K562 (cell line): ENCODE results near the gene SMNDC1. TPM values are rescaled to one million over a fixed set of nuclear protein-coding genes. Genes with fewer than 3 reads are reported as not detected.
A peak's percentile ranks its signal among the peaks of the same experiment; 100 is the strongest.

Source experiments
- CBFA2T3 ChIP-seq: fragments of 450-650 bp; IDR thresholded peaks from 2 replicates; pipeline ENCODE4 v1.6.1; 2017
- CREM ChIP-seq: IDR thresholded peaks from 2 replicates; pipeline ENCODE4 v1.6.1; 2014; ENCODE audit warnings: antibody characterized with exemption, low read depth
- EGR1 ChIP-seq: fragments of 450-650 bp; conservative IDR thresholded peaks from 2 replicates; pipeline ENCODE4 v1.6.1; 2017; ENCODE audit warnings: mild to moderate bottlenecking
- HDAC3 ChIP-seq: fragments of 450-650 bp; IDR thresholded peaks from 2 replicates; pipeline ENCODE4 v1.6.1; 2018; ENCODE audit warnings: borderline replicate concordance, mild to moderate bottlenecking, moderate library complexity; ENCODE audit not compliant: partially characterized antibody
- HNRNPUL1 ChIP-seq: fragments of 200-400 bp; formaldehyde crosslinking; IDR thresholded peaks from 2 replicates; pipeline ENCODE4 v1.6.1; 2017; ENCODE audit warnings: low read length
- LEF1 ChIP-seq: fragments of 450-650 bp; IDR thresholded peaks from 2 replicates; pipeline ENCODE4 v1.6.1; 2016; ENCODE audit warnings: mild to moderate bottlenecking
- MAFG ChIP-seq: fragments of 450-650 bp; conservative IDR thresholded peaks from 2 replicates; pipeline ENCODE4 v1.6.1; 2016; ENCODE audit warnings: missing genetic modification characterization, missing compliant biosample characterization
- NFIX ChIP-seq: fragments of 250-450 bp; sonication (Bioruptor Pico); IDR thresholded peaks from 2 replicates; pipeline ENCODE4 v1.4.0; 2020; ENCODE audit warnings: low read depth, mild to moderate bottlenecking, moderate library complexity
- PHF20 ChIP-seq: fragments of 450-650 bp; IDR thresholded peaks from 2 replicates; pipeline ENCODE4 v1.6.1; 2018; ENCODE audit not compliant: partially characterized antibody
- POLR2AphosphoS5 ChIP-seq: IDR thresholded peaks from 2 replicates; pipeline ENCODE4 v1.6.1; 2011; ENCODE audit warnings: mild to moderate bottlenecking, low read depth, low read length, moderate library complexity; ENCODE audit not compliant: control insufficient read depth, insufficient read depth
- RAD51 ChIP-seq: fragments of 450-650 bp; IDR thresholded peaks from 2 replicates; pipeline ENCODE4 v1.7.1; 2016; ENCODE audit warnings: low read depth, mild to moderate bottlenecking, borderline replicate concordance
- SAFB2 ChIP-seq: fragments of 200-400 bp; formaldehyde crosslinking; IDR thresholded peaks from 2 replicates; pipeline ENCODE4 v1.6.1; 2018; ENCODE audit warnings: borderline replicate concordance, low read length, low read depth, moderate library complexity; ENCODE audit not compliant: severe bottlenecking
- SMC3 ChIP-seq: conservative IDR thresholded peaks from 2 replicates; pipeline ENCODE4 v1.6.1; 2011; ENCODE audit warnings: low read depth, low read length, improper control_type of control experiment; ENCODE audit not compliant: insufficient read depth
- SREBF1 ChIP-seq: fragments of 150-350 bp; IDR thresholded peaks from 2 replicates; pipeline ENCODE4 v1.6.1; 2014; ENCODE audit warnings: antibody characterized with exemption, low read depth, low read length, borderline replicate concordance
- ZEB2 ChIP-seq: fragments of 450-650 bp; IDR thresholded peaks from 2 replicates; pipeline ENCODE4 v1.6.1; 2016
- ZNF224 ChIP-seq: sonication (generic); formaldehyde crosslinking; IDR thresholded peaks from 2 replicates; pipeline ENCODE4 v1.8.0; 2022; ENCODE audit warnings: mild to moderate bottlenecking, missing genetic modification reagents
- ZNF282 ChIP-seq: sonication (generic); formaldehyde crosslinking; IDR thresholded peaks from 2 replicates; pipeline ENCODE4 v1.8.1; 2023; ENCODE audit warnings: missing genetic modification reagents
- ZNF561 ChIP-seq: fragments of 450-650 bp; formaldehyde crosslinking; conservative IDR thresholded peaks from 2 replicates; pipeline ENCODE4 v1.4.0; 2020; ENCODE audit warnings: mild to moderate bottlenecking, moderate library complexity
- ZZZ3 ChIP-seq: fragments of 450-650 bp; IDR thresholded peaks from 2 replicates; pipeline ENCODE4 v1.6.1; 2016; ENCODE audit warnings: antibody characterized with exemption, mild to moderate bottlenecking, moderate library complexity
- polyA plus RNA-seq, 8 experiments: library from polyadenylated mRNA; depleted of rRNA in 4 of 8; stranded (reverse) in 5 of 8; unstranded in 3 of 8; fragments of >200 nt; fragmentation: Nextera tagmentation in 2 of 8; fragmentation: Illumina TruSeq in 1 of 8; extraction: Ambion mirVana in 2 of 8; extraction: Trizol in 1 of 8; gene quantifications; 2 replicates each; pipeline versions ENCODE4 v1.2.1 to v1.2.3, GENCODE V29; 2011 to 2014; ENCODE audit warnings: inconsistent platforms in 1 of 8, missing spikeins in 1 of 8
- total RNA-seq, 7 experiments: library from RNA; depleted of rRNA in 6 of 7; stranded (reverse); fragments of >200 nt in 6 of 7; fragmentation: Illumina TruSeq in 2 of 7; extraction: Trizol in 2 of 7; gene quantifications; 2 replicates each; pipeline versions ENCODE4 v1.2.1 to v1.2.3, GENCODE V29; 2011 to 2021; ENCODE audit warnings: low replicate concordance in 1 of 7
- TF ChIP-seq, protein P1 (sequence below): conservative IDR thresholded peaks from 2 replicates; pipeline ENCODE4 v1.6.1; 2011; ENCODE audit warnings: low read depth, mild to moderate bottlenecking, low read length; ENCODE audit not compliant: control insufficient read depth
- TF ChIP-seq, protein P2 (sequence below): fragments of 250-450 bp; sonication (Bioruptor Pico); IDR thresholded peaks from 2 replicates; pipeline ENCODE4 v1.5.0; 2021; ENCODE audit warnings: mild to moderate bottlenecking, moderate library complexity
- TF ChIP-seq, protein P3 (sequence below): fragments of 250-450 bp; sonication (Bioruptor Pico); IDR thresholded peaks from 2 replicates; pipeline ENCODE4 v1.9.0; 2021; ENCODE audit warnings: mild to moderate bottlenecking, inconsistent platforms

The SMNDC1 gene
- total and polyA plus RNA-seq, 9 of the 15 experiments (the other 6 are each of a cell fraction or from before 2014, with no cell fraction given) = 6.8 to 35.8 (median 12.3) TPM

DNA sequence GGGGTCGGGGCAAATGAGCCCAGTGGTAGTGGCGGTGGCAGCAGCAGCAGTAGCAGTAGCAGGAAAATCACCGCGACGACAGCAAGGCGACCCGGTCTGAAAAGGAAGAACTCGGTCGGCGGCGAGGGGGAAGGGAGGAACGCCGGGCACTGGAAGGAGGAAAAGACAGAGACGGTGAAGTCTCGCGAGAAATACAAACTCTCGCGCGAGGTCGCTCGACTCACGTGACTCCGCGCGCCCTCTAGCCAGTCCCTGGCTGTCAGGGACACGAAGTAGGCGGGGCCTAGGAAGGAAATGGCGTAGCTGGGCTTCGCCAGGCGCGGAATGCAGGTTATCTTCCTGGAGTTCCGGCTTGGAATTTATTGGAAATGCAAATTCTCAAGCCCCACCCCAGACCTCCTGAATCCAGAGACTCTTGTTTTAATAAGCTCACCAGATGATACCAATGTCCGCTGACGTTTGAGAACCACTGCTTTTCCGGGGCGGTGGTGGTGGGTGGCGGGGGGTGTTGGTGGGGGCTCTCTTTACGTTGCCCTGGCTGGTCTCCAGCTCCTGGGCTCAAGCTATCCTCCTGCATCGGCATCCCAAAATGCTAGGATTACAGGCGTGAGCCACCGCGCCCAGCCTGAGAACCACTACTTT lies at the start of gene SMNDC1 (continued):
- TF ChIP-seq SAFB2 (no peak), MAFG (tag) (no peak), HDAC3 (no peak), ZNF561 (no peak), HNRNPUL1 (no peak), NFIX (CRISPR knock-in tag) (no peak), POLR2AphosphoS5 (peak; percentile 72; the same call in 1 of the 2 replicates), ZEB2 (no peak), LEF1 (no peak), CBFA2T3 (no peak), EGR1 (no peak), PHF20 (no peak), RAD51 (peak; percentile 93), SREBF1 (no peak), ZZZ3 (no peak), ZNF282 (CRISPR knock-in tag) (no peak), CREM (peak; percentile 89), ZNF224 (CRISPR knock-in tag) (no peak), SMC3 (no peak)
- TF ChIP-seq, protein P1, sequence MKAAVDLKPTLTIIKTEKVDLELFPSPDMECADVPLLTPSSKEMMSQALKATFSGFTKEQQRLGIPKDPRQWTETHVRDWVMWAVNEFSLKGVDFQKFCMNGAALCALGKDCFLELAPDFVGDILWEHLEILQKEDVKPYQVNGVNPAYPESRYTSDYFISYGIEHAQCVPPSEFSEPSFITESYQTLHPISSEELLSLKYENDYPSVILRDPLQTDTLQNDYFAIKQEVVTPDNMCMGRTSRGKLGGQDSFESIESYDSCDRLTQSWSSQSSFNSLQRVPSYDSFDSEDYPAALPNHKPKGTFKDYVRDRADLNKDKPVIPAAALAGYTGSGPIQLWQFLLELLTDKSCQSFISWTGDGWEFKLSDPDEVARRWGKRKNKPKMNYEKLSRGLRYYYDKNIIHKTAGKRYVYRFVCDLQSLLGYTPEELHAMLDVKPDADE = no peak
- TF ChIP-seq, protein P2, sequence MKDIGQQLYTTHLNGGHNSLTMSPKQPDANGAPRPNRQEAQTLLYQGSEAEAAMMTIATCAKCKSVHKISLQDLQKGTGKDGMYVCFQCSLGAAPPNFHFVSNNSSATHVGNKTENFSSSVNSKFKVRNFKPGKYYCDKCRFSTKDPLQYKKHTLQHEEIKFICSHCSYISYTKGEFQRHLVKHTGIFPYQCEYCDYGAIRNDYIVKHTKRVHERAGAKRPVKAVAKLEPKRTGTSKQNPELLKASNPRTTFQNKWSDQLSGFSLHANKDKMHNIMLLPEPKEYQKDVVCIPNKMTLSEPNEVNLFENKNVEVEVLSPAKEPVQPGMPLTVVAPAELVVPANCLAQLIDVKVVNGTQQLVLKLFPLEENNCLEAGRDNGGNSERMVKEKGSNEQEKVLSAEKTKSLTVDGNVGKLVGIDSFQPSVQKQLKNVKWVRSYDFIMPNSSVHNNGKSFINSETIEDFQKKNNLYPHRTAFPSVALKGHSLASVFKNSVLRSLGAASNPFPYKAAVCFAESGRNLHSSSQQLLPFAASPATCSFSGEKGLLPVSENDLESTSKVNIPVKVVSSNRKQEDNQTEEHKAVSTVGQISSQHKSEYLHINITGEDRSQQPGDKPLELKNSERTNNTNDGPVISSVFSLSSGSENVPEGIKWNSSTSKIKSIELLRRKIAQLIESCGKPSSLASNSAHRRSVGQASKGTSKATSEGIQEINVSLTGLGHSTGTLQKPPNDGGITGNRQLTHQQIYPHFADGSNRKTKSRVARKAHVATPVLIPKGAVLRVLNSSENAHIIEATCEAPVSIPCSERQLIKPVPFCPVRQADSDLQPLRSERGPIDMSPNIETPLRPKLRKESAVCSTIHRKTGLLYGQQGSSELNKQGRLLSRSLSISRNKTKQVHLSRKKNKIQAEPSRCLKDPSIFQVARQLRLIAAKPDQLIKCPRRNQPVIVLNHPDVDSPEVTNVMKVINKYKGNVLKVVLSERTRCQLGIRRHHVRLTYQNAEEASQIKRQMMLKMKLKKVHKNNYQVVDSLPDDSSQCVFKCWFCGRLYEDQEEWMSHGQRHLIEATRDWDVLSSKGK (CRISPR knock-in tag) = no peak
- TF ChIP-seq, protein P3, sequence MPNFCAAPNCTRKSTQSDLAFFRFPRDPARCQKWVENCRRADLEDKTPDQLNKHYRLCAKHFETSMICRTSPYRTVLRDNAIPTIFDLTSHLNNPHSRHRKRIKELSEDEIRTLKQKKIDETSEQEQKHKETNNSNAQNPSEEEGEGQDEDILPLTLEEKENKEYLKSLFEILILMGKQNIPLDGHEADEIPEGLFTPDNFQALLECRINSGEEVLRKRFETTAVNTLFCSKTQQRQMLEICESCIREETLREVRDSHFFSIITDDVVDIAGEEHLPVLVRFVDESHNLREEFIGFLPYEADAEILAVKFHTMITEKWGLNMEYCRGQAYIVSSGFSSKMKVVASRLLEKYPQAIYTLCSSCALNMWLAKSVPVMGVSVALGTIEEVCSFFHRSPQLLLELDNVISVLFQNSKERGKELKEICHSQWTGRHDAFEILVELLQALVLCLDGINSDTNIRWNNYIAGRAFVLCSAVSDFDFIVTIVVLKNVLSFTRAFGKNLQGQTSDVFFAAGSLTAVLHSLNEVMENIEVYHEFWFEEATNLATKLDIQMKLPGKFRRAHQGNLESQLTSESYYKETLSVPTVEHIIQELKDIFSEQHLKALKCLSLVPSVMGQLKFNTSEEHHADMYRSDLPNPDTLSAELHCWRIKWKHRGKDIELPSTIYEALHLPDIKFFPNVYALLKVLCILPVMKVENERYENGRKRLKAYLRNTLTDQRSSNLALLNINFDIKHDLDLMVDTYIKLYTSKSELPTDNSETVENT = no peak
